ENCODE measurements around the gene GALNT16.

The GALNT16 gene

DNA sequence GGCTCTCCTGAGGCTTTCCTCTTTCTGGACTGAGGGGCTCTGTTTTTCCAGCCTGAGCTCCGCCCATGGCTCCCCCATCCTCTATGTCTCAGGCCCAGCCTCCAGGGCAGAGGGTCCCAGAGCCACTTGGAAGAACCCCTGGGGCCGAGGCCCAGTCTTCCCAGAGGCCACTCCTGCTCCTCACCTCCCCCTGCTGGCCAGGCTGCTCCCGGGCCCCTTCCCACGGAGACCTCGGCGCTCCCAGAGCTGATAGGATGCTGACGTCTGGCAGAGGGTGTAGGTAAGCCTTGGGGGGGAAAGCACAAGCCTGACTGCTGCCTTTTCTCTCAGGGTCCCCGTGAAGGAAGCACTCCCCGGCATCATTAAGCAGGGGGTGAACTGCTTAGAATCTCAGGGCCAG lies 86.8 kb downstream of the GALNT16 start:
- no peak for DNase-seq

DNA sequence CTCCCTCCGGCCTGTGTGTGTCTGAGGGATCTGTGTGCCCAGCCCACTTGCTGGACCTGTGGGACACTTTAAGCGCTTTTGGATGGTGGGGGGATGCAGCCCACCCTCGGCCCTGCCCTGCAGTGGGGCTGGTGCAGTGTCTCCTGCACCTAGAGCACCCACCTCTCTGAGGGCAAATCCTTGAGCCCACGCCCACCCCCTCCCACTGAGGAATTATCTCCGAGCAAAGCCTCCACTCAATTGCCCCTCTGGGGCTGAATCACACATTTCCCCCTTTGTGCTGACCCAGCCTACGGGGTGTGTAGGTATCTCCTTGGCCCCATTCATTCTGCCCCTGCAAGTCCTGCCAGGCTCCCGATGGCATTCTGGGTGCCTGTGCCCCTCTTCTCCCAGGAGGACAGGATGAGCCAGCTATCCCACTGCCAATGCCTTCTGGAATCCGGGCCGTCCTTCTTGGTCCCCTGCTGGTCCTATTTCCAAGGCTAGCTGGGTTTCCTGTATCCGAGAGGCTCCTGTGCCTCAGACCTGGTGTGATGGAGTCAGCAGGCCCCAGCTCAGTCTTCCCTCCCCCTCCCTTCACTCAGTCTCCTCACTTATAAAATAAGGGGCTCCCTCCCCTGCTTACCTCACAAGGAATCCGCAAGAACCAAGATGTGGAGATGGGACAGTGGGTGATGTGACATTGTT lies 89.3 kb downstream of the GALNT16 start:
- no peak for DNase-seq

- DNase-seq: no peak
These were observed 90.9 kb downstream of the GALNT16 start for GRCh38 chr14:69350892-69351291.

DNA sequence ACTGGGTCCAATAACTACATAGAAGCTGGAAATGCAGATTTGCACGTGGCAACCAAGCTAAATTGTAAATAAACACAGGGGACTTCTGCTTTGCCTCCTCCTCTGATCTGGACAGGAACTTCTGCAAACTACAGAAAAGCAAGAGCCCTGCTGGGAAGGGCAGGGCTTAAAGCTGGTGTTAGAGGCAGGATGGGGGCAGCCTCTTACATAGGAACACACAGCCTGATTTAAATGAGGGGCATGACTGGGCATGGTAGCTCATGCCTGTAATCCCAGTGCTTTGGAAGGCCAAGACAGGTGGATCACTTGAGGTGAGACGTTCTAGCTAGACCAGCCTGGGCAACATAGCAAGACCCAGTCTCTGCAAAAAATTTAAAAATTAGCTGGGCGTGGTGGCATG lies 91.4 kb downstream of the GALNT16 start:
- no peak for DNase-seq

GRCh38 chr14:69351911-69352310 lies 92.0 kb downstream of the GALNT16 start:
- no peak for DNase-seq

GRCh38 chr14:69353168-69353567 lies 93.2 kb downstream of the GALNT16 start:
- no peak for DNase-seq

DNA sequence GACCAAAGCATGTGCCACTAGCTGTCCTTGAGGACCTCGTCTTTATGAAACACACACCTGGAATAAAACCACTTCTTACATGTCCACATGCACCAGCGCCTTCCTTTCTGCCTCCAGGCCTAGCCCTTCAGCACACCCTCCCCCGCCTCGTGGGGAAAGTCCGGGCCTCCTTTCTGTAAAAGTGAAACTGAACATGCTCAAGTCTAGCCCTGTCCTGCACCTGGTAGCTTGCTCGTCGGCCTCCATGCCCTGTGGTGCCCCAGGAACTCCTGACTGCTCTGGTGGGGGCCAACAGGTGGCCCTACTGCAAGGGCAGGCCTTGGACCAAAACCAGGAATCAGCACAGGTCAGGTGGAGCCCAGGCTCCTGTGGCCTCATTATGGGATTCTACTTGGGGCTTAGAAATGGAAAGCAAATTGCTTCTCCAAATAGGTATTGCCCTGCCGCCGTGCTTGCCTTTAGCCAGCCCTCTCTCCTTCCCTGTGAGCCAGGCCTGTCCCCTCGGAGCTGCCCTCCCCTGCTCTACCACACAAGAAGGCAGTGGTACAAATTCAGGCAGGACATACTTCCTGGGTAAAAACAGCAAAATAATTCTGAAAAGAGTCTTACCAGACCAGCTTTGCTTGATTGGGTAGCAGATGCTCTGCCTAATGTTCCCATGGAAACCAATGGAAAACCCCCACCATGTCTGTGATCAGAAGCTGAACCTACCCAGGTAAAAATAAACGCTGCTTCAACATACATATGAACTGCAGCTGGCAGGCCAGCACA lies 94.6 kb downstream of the GALNT16 start:
- DNase-seq: no peak

GRCh38 chr14:69355154-69355597 lies 95.2 kb downstream of the GALNT16 start:
- no peak for DNase-seq

DNA sequence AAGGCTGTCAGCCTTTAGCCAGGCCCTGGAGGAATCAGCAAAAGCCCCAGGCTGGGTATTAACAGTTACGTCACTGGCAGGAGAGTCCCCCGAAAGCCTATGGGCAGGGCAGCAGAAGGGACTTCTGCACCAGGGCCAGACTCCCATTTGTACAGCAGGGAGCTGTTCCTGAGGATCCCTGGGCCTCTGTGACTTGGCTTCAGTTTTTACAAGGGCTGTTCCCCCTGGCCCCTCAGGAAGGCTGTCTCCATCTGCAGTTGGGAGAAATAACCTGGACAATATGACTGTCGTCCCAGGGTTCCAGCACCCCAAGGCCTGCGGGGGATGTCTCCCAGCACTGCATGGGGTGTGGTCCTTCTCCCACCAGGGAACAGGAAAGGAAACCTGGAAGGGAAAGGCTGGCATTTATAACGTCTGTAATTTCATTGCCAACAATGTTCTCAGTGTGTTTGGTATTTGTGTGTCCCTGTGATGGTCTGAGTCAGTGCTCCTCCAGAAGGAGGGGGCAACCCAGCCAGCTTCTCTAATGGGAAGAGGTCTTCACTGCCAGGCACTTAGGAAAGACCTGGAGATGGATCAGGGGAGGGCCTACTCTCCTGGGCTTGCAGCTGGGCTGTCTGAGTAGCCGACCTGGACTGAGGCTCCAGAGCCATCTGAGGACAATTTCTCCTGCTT lies 95.8 kb downstream of the GALNT16 start:
- peak; percentile 40 to 80 for DNase-seq

GRCh38 chr14:69356903-69357543 lies 97.1 kb downstream of the GALNT16 start:
- DNase-seq: no peak

GRCh38 chr14:69357544-69358200 lies 97.7 kb downstream of the GALNT16 start:
- DNase-seq: no peak

DNA sequence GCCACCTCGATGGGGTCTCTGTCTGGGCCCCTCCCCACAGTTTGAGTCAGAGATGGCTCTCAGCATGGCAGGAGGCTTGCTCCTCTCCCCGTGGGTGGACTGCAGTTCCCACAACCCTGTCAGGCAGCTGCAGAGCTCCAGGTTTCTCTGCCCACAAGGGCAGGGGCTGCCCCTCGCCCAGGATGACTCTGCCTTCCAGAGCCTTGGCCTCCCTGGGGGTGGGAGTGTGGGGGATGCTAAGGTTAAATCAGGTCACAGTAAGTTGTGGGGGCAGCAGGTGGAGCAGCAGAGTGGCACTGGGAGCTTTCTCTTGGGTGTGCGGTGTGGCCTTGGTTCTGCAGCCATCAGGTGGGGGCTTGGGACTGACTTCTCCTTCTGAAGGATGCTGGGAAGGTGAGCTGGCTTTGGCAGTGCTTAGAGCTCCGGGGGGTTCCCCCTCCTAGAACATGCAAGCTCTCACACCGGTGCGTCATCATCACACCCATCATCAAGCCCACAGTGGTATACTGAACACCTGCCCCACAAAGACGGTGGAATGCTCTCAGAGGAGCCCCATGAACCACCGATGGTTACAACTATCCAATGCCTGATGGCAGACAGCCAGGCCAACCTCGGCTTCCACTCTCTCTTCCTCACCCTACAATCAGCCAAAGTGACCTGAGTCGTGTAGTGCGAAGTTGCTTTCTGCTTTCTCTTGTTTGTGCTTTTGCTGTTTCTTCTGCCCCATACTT lies 98.4 kb downstream of the GALNT16 start:
- DNase-seq: no peak

GRCh38 chr14:69358966-69359365 lies 99.0 kb downstream of the GALNT16 start:
- no peak for DNase-seq

DNA sequence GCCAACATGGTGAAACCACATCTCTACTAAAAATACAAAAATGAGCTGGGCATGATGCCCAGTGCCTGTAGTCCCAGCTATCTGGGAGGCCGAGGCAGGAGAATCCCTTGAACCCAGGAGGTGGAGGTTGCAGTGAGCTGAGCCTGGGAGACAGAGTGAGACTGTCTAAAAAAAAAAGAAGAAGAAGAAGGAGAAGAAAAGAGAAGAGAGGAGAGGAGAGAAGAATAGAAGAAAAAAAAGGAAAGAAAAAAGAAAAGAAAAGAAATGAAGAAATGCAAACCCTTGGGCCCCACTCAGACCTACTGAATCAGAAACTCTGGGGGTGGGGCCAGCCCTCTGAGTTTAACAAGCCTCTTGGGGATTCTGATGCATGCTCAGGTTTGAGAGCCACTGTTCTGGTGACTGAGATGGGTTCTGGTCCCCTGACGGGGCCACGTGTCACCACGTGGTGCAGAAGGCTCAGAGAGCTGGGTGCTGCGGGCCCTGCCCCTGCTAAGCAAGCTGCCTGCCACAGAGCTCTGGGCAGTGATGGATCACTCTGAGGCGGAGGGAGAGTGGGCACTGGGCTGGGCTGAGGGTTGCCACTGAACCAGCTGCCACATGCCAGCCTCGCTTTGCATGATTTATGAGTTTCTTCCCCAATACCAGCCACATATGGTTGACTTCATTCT lies 100.6 kb downstream of the GALNT16 start:
- DNase-seq: peak in 1 of 2 experiments; percentile 25

- peak in 1 of 2 experiments; percentile 21 for DNase-seq
These were observed 103.1 kb downstream of the GALNT16 start for GRCh38 chr14:69363055-69363454.

DNA sequence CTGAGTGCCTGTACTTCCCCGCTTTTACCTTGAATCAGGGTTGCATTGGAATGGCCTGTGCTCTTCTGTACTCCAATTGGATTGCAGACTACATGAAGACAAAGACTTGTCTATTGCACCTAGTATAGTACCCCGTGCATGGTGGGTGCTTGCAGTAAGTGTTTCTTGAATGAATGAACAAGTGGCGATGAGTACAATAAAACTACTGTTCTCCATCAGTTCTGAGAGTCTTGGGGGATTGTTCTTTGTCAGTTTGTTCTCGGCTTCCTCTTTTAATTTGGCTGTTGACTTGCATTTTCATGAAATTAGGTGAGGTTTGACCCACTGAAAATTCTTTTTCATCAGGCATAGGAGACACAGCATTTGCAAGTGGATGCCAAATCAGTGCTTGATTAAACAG lies 104.0 kb downstream of the GALNT16 start:
- DNase-seq: no peak

DNA sequence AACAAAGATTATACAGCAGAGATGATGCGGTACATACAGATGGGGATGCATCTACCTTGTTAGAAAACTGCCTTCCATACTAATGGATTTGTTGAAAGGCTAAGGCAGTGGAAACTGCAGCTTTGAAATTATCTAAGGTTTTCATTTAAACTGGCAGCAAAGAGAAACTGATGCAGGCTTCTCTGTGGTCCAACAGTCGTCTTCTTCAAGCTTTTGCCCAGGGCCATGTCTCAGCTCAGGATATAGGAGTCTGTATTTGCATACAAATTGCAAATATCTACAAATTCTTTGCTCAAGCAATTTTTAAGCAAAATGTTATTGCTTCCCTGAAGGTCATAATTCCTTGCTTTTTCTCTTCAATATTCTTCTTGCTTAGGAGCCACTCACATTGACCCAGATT lies 104.4 kb downstream of the GALNT16 start:
- DNase-seq: no peak

DNA sequence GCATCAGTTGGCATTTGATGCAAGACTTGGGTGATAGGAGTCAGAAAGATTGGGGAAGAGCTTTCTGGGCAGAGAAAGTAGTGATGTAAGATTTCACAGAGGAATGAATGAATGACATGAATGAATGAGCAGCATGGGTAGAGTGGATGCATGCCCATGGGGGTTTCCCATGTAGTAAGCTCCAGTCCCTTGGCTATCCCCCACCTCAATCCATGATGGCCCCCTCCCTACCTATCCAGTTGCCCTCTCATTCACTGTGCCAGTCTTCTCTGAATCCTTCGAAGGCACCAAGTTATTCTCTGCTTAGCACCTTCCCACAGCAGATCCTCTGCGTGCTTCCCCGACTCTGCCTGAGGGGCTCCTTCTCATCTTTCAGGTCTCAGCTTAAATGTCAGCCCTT lies 106.1 kb downstream of the GALNT16 start:
- no peak for DNase-seq

DNA sequence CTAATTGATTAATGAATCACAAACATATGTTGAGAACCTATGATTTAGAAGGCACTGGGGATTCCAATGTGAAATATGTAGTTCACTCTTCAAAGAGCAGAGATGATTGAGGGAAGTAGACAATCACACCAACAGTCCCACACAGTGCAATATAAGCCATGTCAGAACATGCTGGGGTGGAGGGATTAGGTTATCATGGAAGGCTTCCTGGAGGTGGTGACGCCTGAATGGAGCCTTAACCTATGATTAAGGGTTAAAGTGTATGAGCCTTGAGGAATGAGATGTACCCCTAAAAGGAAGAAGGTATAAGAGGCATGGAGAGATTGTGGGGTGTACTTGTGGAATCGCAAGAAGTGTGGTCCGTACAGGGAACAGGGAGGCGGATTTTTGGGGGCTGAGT lies 106.8 kb downstream of the GALNT16 start:
- DNase-seq: no peak

DNA sequence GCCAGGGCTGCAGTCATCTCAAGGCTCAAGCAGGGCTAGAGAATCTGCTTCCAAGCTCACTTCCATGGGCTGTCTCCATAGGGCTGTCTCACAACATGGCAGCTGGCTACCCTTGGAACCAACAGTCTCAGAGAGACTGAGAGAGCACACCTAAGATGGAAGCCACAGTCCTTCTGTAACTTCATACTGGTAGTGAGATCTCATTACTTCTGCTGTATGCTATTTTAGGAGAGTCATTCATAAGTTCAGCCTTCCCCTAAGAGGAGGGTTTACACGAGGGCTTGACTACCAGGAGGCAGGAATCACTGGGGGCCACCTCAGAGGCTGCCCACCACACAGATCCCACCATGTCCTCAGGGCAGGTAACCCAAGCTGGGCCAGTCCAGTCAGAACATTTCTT lies 108.4 kb downstream of the GALNT16 start:
- DNase-seq: no peak

DNA sequence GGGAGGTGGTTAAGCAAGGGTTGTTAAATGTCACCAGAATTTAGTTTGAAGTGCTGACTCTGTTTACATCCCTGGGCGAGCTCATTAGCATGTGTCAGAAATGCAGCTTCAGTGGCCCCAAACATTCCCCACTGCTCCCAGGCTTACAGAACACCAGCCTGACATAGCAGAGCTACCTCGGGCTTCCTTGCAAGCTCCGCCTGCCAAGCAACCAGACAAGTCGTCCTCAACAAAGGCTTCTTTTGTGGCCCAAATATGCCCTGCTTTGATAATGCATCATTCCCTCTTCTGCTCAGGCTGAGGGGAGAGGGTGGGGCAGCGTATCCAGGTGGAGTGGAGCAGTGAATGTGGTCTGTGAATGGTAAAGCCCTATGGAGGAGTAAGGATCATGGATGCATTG lies 110.1 kb downstream of the GALNT16 start:
- no peak for DNase-seq

DNA sequence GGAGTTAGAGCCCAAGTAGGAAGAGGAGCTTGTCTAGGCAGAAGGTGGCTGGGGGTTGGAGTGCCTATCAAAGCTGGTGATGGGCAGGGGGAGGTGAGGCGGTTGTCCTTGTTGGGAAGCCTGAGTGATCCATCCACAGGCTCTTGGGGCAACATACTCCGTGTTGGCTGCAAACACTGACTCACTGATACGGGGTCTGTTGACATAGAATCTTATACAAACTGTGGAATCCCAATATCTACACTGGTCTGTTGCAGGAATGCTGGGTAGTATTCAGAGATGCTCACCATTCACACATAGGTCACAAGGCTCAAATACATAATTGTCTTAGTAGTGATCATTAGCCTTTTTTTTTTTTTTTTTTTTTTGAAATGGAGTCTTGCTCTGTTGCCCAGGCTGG lies 112.2 kb downstream of the GALNT16 start:
- DNase-seq: no peak

Measured in NCI-H446 (cell line).